ENCODE results near the gene STIM2. TPM values are rescaled to one million over a fixed set of nuclear protein-coding genes. Genes with fewer than 3 reads are reported as not detected.
A peak's percentile ranks its signal among the peaks of the same experiment; 100 is the strongest.
"Not testable (repeated sequence)": the region's sequence is repeated elsewhere in the genome, so short reads cannot be mapped to it uniquely, and the experiment has no call there.

STIM2 gene
- 7.0 TPM for polyA plus RNA-seq (2013, experiment 1 of 2; ENCODE audit: insufficient read length)
- polyA plus RNA-seq (2013, experiment 2 of 2; ENCODE audit: insufficient read length): 6.5 TPM

- DNase-seq: peak; percentile 95
Observed at GRCh38 chr4:26860157-26860921, at the start of gene STIM2. STIM2 (plus strand) TSS chr4:26860841.

- DNase-seq: peak; percentile 18
Observed at GRCh38 chr4:26811571-26811970, 49.1 kb upstream of the STIM2 start.

GRCh38 chr4:26812049-26812714, 48.5 kb upstream of the STIM2 start:
- no peak for DNase-seq

- DNase-seq: no peak
Observed at GRCh38 chr4:26813698-26814097, 46.9 kb upstream of the STIM2 start.

GRCh38 chr4:26815199-26815598, 45.4 kb upstream of the STIM2 start:
- no peak for DNase-seq

- DNase-seq: no peak
Observed at GRCh38 chr4:26815706-26816105, 44.9 kb upstream of the STIM2 start.

- DNase-seq: no peak
Observed at GRCh38 chr4:26819026-26819425, 41.6 kb upstream of the STIM2 start.

- DNase-seq: no peak
Observed at GRCh38 chr4:26819478-26820095, 41.1 kb upstream of the STIM2 start.

GRCh38 chr4:26820346-26820745, 40.3 kb upstream of the STIM2 start:
- no peak for DNase-seq

GRCh38 chr4:26821031-26821430, 39.6 kb upstream of the STIM2 start:
- DNase-seq: no peak

- peak; percentile 13 for DNase-seq
Observed at GRCh38 chr4:26821677-26822503, 38.8 kb upstream of the STIM2 start.

- no peak for DNase-seq
Observed at GRCh38 chr4:26822546-26822945, 38.1 kb upstream of the STIM2 start.

GRCh38 chr4:26822974-26823373, 37.7 kb upstream of the STIM2 start:
- not testable (repeated sequence) for DNase-seq

GRCh38 chr4:26823583-26823982, 37.1 kb upstream of the STIM2 start:
- DNase-seq: no peak

GRCh38 chr4:26824667-26825066, 36.0 kb upstream of the STIM2 start:
- DNase-seq: no peak

- no peak for DNase-seq
Observed at GRCh38 chr4:26826721-26827120, 33.9 kb upstream of the STIM2 start.

GRCh38 chr4:26827336-26827735, 33.3 kb upstream of the STIM2 start:
- DNase-seq: not testable (repeated sequence)

- DNase-seq: no peak
Observed at GRCh38 chr4:26827798-26828197, 32.8 kb upstream of the STIM2 start.

GRCh38 chr4:26829018-26829417, 31.6 kb upstream of the STIM2 start:
- DNase-seq: no peak

GRCh38 chr4:26830033-26830432, 30.6 kb upstream of the STIM2 start:
- DNase-seq: no peak

- DNase-seq: no peak
Observed at GRCh38 chr4:26830701-26831100, 29.9 kb upstream of the STIM2 start.

GRCh38 chr4:26836539-26836938, 24.1 kb upstream of the STIM2 start:
- no peak for DNase-seq
